GM19452 (cell line): ENCODE data around the gene PDZD2.

Experiments used
- ATAC-seq: cut with Tn5 transposase; IDR thresholded peaks from one replicate; pipeline ENCODE4 v1.9.1; 2021; ENCODE audit not compliant: unreplicated experiment

Gene PDZD2

DNA sequence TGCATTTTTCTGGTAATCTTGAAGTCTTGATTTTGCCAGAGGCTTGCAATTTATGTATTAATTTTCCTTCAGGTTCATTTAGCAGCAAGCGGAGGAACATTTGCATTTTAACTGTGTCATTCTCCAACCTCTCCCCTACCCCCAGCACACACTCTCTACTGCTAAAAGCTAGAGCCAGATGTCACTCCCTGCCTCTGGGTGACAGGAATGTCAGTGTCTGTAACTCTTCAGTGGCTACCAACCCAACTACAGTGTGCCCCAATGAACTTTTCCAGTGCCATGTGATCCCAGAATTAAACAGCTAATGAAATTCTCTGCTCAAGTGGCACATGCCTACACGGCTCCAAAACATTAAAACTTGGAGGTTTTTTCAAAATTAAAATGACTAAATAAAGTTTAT, 274.9 kb downstream of the PDZD2 start:
- no peak for ATAC-seq

DNA sequence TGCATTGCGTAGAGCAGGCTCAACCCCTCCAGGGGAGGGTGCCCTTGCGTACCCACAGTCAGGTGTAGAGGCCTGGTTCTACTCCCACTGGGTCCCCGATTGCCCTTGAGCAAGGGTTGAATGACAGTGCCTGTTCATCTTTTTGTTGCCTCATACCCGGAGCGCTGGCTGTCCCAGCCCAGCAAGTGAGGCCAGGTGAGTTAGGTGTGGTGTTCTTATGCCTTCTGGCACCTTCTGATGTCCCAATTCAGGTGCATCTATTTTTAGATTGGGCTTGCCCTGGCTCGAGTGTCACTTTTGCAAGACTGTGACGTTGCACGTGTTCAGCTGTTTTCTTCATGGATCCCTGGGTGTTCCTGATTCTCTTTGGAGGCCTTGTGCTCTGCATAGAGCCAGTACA, 277.4 kb downstream of the PDZD2 start:
- no peak for ATAC-seq

DNA sequence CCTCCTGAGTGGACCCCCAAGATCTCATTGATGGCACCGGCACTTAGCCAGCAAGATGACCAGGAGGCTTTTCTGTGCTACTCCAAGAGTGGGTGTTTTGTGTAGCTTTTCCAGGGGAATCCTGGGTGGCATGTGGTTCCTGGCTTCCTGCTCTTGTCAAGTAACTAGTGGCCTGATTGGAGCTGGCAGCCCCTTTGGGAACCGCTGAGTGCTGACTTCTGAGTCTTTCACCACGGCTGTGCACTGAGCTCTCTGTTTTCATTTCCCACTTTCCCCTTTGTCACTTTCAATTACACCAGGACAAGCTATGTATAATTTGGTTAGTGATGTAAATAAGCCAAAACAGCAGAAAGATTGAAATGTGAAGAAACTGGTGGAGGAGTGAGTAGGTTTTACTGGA, 279.8 kb downstream of the PDZD2 start:
- ATAC-seq, result no peak

DNA sequence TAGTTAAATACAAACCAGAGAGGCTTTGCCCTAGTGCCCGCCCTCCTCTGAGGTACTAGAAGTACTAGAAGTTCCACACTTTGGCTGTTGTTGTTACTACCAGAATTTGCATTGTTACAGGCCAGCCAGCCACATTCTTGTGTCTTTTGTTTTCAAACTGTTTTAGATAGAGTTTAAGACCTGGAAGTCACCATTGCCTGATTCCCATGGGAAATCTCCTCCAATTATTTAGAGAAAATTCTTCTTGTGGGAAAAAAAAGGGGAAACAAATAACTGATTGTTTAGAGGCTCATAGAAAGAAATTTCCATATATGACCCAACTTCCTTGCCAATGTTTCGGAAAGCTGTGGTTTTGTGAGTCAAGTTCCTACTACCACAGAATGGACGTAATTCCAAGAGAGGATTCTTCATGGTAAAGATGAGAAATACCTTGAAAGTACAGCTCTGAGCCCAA, 282.9 kb downstream of the PDZD2 start:
- ATAC-seq, result no peak

DNA sequence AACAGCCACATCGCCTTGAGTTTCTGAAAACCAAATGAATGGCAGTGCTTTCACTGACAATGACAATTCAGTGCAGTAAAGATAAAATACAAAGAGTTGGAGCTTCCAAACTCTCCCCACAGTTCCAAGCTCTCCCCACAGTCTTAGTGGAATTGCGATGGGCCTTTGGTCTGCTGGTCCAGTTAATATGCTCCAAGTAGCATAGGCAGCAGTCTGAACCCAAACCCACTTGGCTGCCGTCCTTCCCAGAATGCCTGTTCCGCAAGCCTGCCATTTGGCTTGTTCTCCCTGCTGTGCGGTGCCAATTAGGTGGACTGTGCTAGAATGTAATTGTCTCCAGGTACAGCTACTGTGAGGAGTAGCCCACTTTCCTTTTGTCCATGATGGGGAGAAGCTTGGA, 285.1 kb downstream of the PDZD2 start:
- no peak for ATAC-seq

DNA sequence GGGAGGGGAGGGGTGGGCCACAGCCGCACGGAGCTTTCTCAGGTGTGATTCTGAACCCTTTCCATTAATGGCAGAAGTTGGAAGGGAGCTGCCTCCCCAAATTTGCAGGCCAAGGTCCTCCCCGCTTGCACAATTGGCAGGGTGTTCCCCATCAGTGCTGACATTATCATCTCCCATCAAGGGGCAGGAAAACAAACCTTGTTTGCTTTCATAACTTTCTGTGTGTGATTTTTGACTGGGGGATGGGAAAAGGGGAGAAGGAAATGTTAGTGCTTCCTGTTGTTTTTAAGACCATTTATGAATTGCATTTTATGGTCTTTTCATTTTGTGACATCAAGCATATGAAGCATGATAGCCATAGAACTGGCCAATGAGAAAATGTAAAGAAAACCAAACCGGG, 292.9 kb downstream of the PDZD2 start:
- no peak for ATAC-seq

DNA sequence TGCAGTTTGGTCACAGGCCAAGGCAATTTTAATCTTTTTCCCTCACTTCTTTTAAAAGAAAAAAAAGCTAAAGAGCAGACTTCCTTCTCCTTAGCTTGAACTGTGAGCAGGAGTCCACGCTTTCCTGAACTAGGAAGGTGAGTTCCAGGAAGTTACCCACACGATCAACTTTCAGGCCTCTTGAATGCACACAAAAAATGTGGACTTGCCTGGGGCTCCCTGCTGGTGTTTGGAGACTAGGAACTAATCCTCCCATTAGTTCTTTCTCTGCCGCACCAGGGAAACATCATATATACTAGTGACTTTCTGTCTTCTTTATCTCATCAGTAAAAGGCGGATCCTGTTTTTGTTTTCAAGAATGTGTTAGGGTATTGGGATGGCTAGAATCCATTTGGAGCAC, 295.2 kb downstream of the PDZD2 start:
- ATAC-seq, result no peak

DNA sequence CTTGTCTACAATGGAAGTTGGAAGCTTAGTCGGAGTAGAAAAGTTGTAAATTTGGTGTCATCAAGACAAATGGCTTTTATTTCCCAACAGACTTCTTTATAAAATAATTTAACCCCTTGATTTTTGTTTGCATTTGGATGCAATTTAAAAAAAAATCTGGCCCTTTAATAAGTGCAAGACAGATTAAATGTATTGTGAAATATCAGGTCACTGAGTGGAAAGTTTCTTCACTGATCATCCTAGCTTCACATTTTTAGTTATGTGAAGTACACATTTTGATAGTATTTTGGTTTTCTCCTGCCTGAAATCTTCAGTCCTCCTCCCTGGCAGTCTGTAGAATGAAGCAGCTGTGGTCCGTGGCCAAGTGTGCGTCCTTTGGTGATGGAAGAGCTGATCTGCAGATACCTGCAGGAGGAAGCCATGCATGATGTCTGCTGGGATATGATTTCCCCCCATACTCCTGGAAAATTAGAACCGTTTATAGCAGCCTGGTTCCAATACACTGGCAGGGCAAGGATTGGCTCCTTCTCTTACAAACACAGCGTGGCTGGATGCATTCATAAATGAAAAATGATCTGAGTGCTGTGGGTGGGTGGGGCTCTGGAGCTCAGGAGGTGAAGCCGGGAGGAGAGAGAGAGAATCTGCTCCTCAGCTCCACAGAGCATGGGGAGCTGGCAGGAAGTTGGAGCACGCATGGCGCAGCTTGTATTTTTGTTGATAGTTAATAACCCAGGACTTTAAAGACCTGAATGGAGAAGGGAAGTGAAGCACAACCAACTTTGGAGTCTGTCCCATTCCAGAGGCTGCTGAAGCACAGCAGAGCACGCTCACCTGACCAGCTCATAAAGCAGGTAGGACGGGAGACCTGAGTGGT, 296.8 kb downstream of the PDZD2 start:
- ATAC-seq, result no peak

DNA sequence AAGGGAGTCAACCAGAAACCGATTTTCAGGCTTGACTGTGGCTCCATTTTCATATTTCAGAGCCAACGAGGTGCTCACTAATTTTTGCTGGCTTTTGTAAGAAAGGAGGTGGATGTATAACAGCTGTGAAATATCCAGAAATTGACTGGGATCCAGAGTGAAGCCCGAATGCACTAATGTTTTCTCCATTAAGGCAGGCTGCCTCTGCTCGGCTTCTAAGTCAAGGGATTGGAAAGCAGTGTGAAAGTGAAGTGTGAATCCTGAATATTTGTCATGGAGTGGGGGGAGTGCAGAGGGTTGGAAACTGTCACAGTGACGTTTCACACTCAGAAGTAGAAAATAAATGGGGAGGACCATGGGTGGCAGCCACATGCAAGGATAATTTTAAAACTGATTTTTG, 297.8 kb downstream of the PDZD2 start:
- no peak for ATAC-seq

DNA sequence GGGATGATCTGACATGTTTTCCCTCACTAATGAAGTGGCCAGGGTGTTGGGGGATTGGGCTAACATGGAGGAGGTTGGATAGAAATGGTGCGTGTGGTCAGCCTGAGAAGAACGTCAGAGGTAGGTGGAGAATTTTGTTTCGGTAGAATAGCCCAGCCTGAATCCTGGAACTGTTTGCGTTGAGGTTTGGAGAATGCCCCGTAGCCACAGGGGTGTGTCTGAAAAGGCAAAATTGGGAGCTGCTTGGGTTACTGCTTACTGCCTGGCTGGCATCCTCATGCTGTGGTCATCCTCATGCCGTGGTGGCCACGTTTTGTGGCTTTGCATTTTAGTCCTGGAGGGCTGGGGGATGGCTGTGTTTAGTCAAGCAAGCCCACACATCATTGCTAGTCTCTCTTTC, 298.3 kb downstream of the PDZD2 start:
- no peak for ATAC-seq

DNA sequence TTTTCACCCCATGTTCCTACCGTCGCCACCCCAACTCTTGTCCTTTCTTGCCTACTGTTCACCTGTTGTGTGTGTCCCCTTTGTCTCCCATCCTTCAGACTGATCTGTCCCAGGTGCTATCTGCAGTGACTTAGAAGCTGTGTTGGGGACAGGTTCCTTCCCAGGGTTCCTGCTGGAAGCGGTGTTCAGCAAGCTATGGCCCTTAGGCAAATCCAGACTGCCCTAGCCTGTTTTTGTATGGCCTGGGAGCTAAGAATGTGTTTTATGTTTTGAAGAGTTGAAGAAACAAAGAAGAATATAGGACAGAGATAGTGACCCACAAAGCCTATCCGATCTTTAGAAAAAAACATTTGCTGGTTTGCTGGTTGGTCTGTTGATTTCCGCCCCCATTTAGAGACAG, 298.8 kb downstream of the PDZD2 start:
- ATAC-seq, result no peak

DNA sequence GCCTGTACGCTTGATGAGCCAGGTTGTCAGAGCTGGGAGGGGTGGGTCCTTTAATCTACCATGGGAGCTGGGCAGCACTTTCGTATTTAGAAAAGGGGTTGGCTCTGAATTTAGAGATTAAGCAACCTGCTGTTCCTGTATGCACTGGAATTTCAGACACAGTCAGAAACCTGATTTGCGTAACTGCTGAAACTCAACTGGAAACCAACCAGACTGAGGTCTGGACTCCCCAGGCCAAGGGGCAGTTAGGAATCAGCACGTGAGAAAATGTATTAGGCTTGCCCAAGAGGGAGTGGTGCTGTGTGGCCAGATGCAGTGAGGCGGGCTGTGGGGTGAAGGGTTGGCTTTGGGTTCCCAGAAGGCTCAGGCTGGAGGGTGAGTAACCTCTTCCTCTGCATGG, 300.2 kb downstream of the PDZD2 start:
- no peak for ATAC-seq

DNA sequence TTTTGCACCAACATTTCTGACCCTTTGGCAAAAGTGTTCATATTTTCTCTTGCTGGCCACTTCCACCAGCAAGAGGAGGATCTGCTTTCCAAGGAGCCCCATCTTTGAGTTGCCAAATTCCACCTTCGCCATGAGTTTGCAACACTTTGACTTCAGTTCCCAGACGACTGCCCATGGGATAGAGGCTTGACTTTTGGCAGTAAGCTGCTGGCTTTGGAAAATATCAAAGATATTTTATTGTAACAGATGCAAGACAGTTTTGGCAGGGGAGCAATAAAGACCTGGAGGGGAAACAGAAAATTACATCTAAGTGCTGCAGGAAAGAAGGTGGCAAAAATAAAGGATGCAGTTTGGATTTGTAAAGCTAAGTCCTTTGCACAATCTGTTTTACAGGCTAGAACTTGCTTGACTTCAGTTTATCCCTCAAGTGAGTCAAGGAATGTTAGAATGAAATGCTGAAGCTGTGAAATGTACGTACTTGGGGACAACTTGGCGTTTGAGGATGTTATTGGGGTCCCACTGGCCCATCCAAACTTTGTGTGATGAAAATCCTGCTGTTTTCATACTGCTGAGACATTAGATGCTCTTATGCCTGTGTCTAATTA, 302.3 kb downstream of the PDZD2 start:
- ATAC-seq, result no peak

DNA sequence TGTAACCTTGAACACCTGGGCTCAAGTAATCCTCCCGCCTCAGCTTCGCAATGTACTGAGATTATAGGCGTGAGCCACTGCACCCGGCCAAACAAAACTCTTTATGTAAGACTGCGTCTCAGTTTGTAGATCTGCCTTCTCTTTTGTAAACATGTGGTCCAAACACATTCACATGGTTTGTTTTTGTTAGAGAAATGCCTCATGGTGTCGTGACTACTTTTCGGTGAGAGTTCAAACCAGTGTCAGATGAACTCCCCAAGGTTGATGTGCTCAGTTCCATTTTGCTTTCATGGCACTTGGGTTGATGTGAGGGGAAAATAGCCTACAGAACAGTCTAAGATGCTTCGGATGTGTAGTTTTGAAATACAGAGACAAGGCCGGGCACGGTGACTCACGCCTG, 303.6 kb downstream of the PDZD2 start:
- ATAC-seq, result no peak

DNA sequence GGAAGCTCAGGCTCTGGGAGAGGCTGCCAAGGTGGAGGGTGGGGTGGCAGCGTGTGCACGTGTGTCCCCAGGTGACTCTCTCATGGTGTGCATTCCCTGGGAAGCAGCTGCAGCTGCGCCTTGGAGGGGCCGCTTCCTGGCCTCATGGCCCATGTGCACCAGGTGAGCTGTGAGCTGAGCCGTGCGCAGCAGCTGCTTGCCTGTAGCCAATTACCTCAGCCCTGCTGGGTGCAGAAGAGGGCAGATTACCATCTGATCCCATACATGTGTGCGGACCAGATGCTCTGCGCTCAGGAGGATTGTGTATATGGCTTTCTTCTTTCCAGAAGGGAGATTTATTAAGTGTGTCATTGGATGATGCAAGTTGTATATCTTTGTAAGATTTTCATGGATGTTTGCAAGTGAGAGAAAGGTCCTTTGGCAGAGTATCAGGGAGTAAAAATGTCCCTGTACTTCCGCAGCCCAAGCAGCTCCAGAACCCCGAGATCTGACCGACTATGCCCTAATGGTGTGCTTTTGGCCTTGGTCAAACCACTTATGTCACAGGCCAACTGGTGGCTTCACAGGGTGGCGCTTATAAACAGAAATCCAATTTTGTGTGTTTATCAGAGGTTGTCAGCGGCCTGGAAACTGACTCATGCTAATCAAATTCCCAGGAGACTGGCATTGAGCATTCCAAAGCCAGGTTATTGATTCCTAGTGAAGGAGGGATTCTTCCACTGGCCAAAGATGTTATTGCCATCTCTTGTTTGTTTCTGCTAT, 305.9 kb downstream of the PDZD2 start:
- no peak for ATAC-seq

DNA sequence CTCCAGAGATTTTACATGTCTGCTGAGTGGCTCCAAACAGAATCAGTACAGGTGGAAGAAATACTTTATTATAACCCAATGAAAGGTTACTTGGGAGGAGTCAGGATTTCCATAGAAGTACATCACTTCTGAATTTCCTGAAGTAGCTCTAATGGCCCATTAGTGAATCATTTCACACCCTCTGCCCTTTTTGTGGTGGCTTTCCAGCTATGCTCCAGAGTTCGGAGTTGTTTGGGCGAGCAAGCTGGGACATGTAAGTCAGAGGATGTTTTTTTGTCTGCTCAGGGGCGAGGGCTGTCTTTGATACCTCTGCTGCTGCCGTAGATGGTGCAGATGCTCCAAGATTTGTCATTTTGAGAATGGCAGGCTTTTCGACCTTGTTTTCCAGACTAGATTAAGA, 309.1 kb downstream of the PDZD2 start:
- ATAC-seq, result no peak

DNA sequence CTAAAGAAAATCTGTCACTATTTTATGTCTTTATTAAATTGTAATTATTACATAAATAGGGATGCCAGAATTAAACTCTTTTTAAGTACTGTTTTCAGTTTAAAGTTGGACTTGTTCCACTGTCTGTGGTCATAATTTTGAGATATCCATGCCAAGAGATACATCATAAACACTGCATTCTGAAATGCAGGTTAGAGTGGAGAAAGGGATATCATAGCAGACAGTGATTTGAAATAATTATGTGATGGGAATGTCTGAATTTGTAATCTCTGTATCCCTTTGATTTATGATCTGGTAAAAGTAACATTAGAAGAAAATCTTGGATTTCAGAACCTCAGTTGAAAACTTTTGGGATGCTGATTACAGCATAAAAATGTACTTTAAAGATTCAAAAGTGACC, 313.1 kb downstream of the PDZD2 start:
- no peak for ATAC-seq

DNA sequence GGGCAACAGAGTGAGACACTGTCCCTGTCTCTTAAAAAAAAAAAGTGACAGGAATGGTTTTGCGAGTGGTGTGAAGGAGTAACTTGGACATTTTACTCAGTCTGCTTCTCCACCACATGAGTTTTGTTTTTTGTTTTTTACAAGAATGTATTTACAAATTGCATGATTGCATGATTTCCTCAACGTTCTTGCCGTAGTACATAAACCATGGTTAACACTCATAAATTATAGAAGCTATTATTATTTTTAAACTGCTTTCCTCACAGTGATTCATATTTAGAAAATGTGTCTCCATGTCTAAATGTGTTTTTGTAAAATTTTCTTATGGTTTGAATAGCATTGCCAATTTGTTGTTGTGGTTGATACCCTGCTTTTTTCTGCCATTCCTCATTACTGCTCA, 315.2 kb downstream of the PDZD2 start:
- no peak for ATAC-seq

DNA sequence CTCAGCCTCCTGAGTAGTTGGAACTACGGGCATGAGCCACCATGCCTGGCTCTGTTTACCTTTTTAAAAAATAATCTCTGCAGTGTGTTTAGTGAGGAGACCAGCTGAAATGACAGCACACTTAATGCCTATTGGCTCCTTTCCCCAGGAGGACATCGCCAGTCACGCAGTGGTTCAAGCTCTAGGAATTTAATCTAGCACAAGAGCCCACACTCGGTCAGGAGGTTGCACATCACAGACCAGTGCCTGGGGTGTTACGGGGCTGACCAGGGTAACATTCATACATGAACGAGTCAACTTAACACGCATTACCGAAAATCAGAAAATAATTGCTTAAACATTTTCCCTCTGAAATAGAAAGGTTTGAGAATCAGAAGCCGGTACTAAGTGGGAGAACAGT, 318.2 kb downstream of the PDZD2 start:
- no peak for ATAC-seq

DNA sequence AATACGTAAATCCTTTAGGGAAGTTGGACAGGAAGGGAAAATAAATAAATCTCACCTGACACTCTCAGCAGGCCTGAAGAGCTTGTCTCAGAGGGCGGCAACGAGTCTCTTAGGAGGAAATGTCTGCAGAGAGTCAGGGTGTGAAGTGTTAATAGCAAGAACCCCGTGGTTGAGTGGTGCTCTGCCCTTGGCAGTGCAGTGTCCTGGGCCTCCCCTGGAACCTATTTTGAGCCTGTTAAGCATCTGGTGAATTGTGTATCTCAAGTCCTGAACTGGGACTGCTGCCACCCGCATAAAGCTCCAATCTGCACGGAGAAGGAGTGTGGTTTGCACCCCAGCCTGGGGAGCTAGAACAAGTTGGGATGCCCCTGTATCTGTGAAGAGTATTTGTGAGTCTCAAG, 323.4 kb downstream of the PDZD2 start:
- no peak for ATAC-seq

DNA sequence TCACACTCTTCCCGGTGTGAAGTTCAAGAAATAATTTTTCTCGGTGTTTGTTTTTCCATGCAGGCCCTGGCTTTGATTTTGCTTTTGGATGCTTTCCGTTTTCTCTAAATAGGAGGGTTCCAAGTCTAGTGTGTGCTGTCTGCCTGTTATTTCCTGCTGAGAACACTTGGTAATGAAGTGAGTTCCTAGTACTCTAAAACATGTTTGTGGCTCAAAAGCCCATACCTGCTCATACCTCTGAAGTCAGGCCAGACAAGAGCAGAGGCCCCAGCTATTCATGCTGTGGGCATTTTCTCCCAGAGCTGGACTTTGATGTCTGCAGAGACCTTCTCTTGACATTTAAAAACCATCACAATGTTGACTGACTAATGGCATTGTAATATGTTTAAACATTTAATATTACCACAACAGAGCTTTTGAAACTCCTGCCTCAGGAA, 324.0 kb downstream of the PDZD2 start:
- ATAC-seq, result no peak
